OCI-LY3 (cell line): ENCODE results near the gene GTSF1L.
A peak's percentile ranks its signal among the peaks of the same experiment; 100 is the strongest.

ENCODE experiments used
- H2AFZ ChIP-seq: fragments of 200-600, 300-600 bp; shearing (Covaris generic); 2 replicates; pipeline ENCODE4 v1.6.0; 2014; ENCODE audit warnings: antibody characterized with exemption, low read depth, low read length
- H3K27ac ChIP-seq: fragments of 200-600, 300-600 bp; sonication (generic); 2 replicates; pipeline ENCODE4 v1.5.1; 2014; ENCODE audit warnings: mild to moderate bottlenecking, low read length, moderate library complexity, mixed read lengths
- H3K27me3 ChIP-seq: fragments of 200-600, 300-600 bp; sonication (generic); 2 replicates; pipeline ENCODE4 v1.6.1; 2014; ENCODE audit warnings: low read depth, low read length, mixed read lengths
- H3K36me3 ChIP-seq: fragments of 200-600, 300-600 bp; sonication (generic); replicated peaks from 2 replicates; pipeline ENCODE3; 2014; ENCODE audit warnings: low read depth, low read length, mixed read lengths
- H3K4me1 ChIP-seq: fragments of 300-600, 200-600 bp; sonication (generic); 2 replicates; pipeline ENCODE4 v1.6.1; 2014; ENCODE audit warnings: low read length, mixed read lengths
- H3K4me2 ChIP-seq: fragments of 200-600, 300-600 bp; sonication (generic); 2 replicates; pipeline ENCODE4 v1.6.1; 2014; ENCODE audit warnings: low read length, mixed read lengths
- H3K4me3 ChIP-seq: fragments of 300-600, 200-600 bp; sonication (generic); 2 replicates; pipeline ENCODE4 v1.5.1; 2014; ENCODE audit warnings: antibody characterized with exemption, mild to moderate bottlenecking, low read length, moderate library complexity
- H3K79me2 ChIP-seq: fragments of 300-600, 200-600 bp; shearing (Covaris generic); 2 replicates; pipeline ENCODE4 v1.6.1; 2014; ENCODE audit warnings: mild to moderate bottlenecking, low read length, mixed read lengths
- H3K9ac ChIP-seq: fragments of 300-600, 200-600 bp; shearing (Covaris generic); 2 replicates; pipeline ENCODE4 v1.6.0; 2014; ENCODE audit warnings: mild to moderate bottlenecking, low read length, moderate library complexity
- H3K9me3 ChIP-seq: fragments of 200-600, 300-600 bp; shearing (Covaris generic); 2 replicates; pipeline ENCODE4 v1.6.1; 2014; ENCODE audit warnings: low read length, mixed read lengths; ENCODE audit not compliant: insufficient read depth
- H4K20me1 ChIP-seq: fragments of 200-600, 300-600 bp; sonication (generic); 2 replicates; pipeline ENCODE4 v1.6.1; 2016; ENCODE audit warnings: low read length, mixed read lengths; ENCODE audit not compliant: insufficient read depth
- CTCF ChIP-seq: fragments of 200-600, 300-600 bp; sonication (generic); IDR thresholded peaks from 2 replicates; pipeline ENCODE4 v1.5.1; 2014; ENCODE audit warnings: antibody characterized with exemption, low read length, low read depth
- EZH2phosphoT487 ChIP-seq: fragments of 200-600 bp; shearing (Covaris generic); IDR thresholded peaks from 2 replicates; pipeline ENCODE4 v1.6.1; 2018; ENCODE audit warnings: antibody characterized with exemption, mixed run types, low read depth

The GTSF1L gene

GRCh38 chr20:43744966-43745730, 18.3 kb upstream of the GTSF1L start:
- no peaks in the 10 kb centered on the region for H3K27me3 ChIP-seq
- TF ChIP-seq CTCF (no peak), EZH2phosphoT487 (no peak)
- peak overlapping the region; percentile 80 for H2AFZ ChIP-seq
- H3K4me3 ChIP-seq = peak overlapping the region; percentile 14; the same call in 1 of the 2 replicates
- H3K4me1 ChIP-seq = peaks cover 47% of the 10 kb centered on the region
- H4K20me1 ChIP-seq = no peaks in the 10 kb centered on the region
- peak overlapping the region; percentile 42; the same call in 1 of the 2 replicates for H3K9ac ChIP-seq
- no peaks in the 10 kb centered on the region for H3K79me2 ChIP-seq
- peak overlapping the region; percentile 36 for H3K4me2 ChIP-seq
- H3K27ac ChIP-seq = peak overlapping the region; percentile 1; the same call in 1 of the 2 replicates
- H3K9me3 ChIP-seq = no peaks in the 10 kb centered on the region
- no peaks in the 10 kb centered on the region for H3K36me3 ChIP-seq

- Histone ChIP-seq H3K9me3 (no peaks in the 10 kb centered on the region), H3K4me3 (no peak overlapping the region), H3K9ac (no peak overlapping the region), H3K36me3 (no peaks in the 10 kb centered on the region), H2AFZ (no peak overlapping the region), H3K4me1 (peaks cover 43% of the 10 kb centered on the region), H3K27ac (no peak overlapping the region), H3K27me3 (no peaks in the 10 kb centered on the region), H4K20me1 (no peaks in the 10 kb centered on the region), H3K79me2 (no peaks in the 10 kb centered on the region), H3K4me2 (no peak overlapping the region)
- TF ChIP-seq CTCF (no peak), EZH2phosphoT487 (no peak)
Observed at GRCh38 chr20:43744151-43744611, 17.4 kb upstream of the GTSF1L start.

DNA sequence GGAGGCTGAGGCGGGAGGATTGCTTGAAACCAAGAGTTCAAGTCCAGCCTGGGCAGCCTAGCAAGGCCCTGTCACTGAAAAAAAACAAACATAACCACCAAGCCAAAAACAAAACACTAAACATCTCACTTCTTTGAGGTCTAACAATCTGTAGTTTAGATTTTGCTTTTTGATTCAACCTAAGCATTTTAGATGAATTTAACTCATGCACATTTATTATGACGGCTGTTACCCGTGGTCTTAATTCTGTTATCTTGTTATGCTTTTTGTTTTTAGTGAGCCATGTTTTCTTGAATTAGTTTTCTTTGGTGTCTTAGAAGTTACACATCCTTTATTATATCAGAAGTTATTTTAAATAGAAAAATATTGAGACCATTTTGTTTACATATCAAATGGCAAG, 13.8 kb upstream of the GTSF1L start:
- TF ChIP-seq CTCF (no peak), EZH2phosphoT487 (no peak)
- Histone ChIP-seq H3K4me1 (peaks cover 47% of the 10 kb centered on the region), H3K27ac (no peak overlapping the region), H3K27me3 (no peaks in the 10 kb centered on the region), H2AFZ (no peak overlapping the region), H3K79me2 (no peaks in the 10 kb centered on the region), H3K36me3 (no peaks in the 10 kb centered on the region), H3K9me3 (no peaks in the 10 kb centered on the region), H3K9ac (no peak overlapping the region), H4K20me1 (no peaks in the 10 kb centered on the region), H3K4me3 (no peak overlapping the region), H3K4me2 (no peak overlapping the region)

DNA sequence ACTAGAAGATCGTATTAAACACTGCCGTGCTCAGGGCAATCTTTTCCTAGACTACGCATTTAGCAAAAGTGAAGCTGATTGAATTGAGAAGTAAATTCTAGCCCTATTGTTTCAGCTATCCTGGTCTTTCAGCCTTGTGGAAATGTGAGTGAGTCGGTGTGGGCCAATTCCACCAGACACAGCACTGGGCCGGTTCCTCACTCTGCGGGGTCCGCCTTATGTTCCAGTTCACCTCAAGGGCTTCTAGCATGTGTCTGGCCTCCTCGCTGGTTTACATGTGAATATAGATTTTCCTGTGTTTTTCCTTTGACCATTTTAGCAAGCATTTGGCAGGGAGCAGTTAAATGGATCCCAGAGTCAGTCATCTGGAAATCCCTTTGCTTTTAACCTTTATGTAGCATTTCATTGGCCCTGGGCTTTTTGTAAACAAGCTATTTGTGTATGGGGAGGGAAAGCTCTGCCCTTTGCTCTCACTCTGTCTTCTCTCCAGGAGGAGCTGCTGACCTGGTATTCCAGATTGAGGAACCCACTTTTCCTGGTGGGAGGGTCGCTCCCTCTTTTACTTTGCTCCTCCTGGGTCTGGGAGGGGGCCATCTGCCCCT, 12.4 kb upstream of the GTSF1L start:
- Histone ChIP-seq H3K4me3 (no peak overlapping the region), H3K9me3 (no peaks in the 10 kb centered on the region), H3K9ac (no peak overlapping the region), H3K79me2 (no peaks in the 10 kb centered on the region), H4K20me1 (no peaks in the 10 kb centered on the region), H2AFZ (no peak overlapping the region), H3K27me3 (no peaks in the 10 kb centered on the region), H3K27ac (no peak overlapping the region), H3K36me3 (no peaks in the 10 kb centered on the region), H3K4me1 (peaks cover 52% of the 10 kb centered on the region), H3K4me2 (no peak overlapping the region)
- TF ChIP-seq EZH2phosphoT487 (no peak), CTCF (no peak)
